NCI-H460 (cell line): Measurements from ENCODE around the gene KANSL2. TPM values are rescaled to one million over a fixed set of nuclear protein-coding genes. Genes with fewer than 3 reads are reported as not detected.

Experiments used
- DNase-seq: peaks from one replicate; pipeline ENCODE4 v3.0.0-alpha.2; 2016; ENCODE audit warnings: low read depth; ENCODE audit errors: extremely low read depth
- small RNA-seq, 2 experiments: library from RNA; depleted of rRNA; stranded (forward); fragments of <200 nt; gene quantifications; one replicate each; pipeline ENCODE3, GENCODE V24; 2014
- total RNA-seq: library from RNA; depleted of rRNA; stranded (reverse); fragments of >200 nt; shearing (Covaris generic); gene quantifications from 2 replicates; pipeline ENCODE4 v1.2.3, GENCODE V29; 2014; rRNA removed

Gene KANSL2
- total RNA-seq, 1 experiment from 2014 or later = 66.4 TPM

DNA sequence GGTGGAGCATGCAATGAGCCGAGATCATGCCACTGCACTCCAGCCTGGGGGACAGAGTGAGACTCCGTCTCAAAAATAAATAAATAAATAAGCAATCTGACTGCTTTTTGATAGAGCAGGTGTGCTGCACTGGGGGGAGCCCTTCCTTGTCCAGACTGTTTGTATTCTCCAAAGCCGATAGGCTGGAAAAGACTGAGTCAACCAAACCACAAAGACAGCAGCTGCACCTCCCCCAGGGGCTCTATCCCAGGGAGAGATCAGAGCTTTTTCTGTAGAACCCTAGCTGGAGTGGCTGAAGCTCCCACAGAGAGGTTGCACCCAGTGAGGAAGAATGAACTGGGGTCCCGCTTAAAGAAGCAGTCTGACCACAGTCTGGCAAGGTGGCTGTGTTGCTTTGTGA lies 66.4 kb downstream of the KANSL2 start:
- DNase-seq = no peak

- no peak for DNase-seq
These were observed 68.7 kb downstream of the KANSL2 start for GRCh38 chr12:48613321-48613720.

Small RNAs within 50 kb of the gene (small RNA-seq; reads per million reads assigned to genes)
- gene MIR1291 = 0 reads per million in 2 experiments
- 2.8 to 5.1 reads per million in 2 experiments for gene SNORA2A
- 0.59 to 0.83 reads per million in 2 experiments for gene SNORA2B
- 0.18 to 2.3 reads per million in 2 experiments for gene SNORA2C

Other genes with a start within 250 kb of the KANSL2 start
- not detected in 2 replicates for gene ANP32D, start 209.7 kb downstream of the KANSL2 start, total RNA-seq
- not detected in 2 replicates for gene C12orf54, start 199.7 kb downstream of the KANSL2 start, total RNA-seq
- gene OR8S1, start 156.6 kb downstream of the KANSL2 start, total RNA-seq = not detected in 2 replicates
- gene LALBA, start 112.2 kb downstream of the KANSL2 start, total RNA-seq = not detected in 2 replicates
- gene CCNT1, start 34.5 kb upstream of the KANSL2 start, total RNA-seq = 36.8 and 43.6 TPM in 2 replicates
- 8.0 and 8.8 TPM in 2 replicates for gene ADCY6, start 106.9 kb upstream of the KANSL2 start, total RNA-seq
- 6.3 and 6.6 TPM in 2 replicates for gene CACNB3, start 136.3 kb upstream of the KANSL2 start, total RNA-seq
- 67.8 and 68.6 TPM in 2 replicates for gene DDX23, start 169.9 kb upstream of the KANSL2 start, total RNA-seq
- 0.17 TPM in 1 of 2 replicates, not detected in the other for gene RND1, start 183.6 kb upstream of the KANSL2 start, total RNA-seq
- gene FKBP11, start 243.3 kb upstream of the KANSL2 start, total RNA-seq = 47.1 and 54.6 TPM in 2 replicates